ENCODE measurements around the gene MED7.
A peak's percentile ranks its signal among the peaks of the same experiment; 100 is the strongest.

MED7 gene

GRCh38 chr5:157121709-157122108 lies 21.0 kb downstream of the MED7 start:
- no peak overlapping the region for H3K27ac ChIP-seq
- peaks cover 0 to 10% (median 0%) of the 10 kb centered on the region in 10 experiments; a peak in 1 of 20 replicates for H3K4me1 ChIP-seq
- H3K4me3 ChIP-seq, result no peak overlapping the region
- no peak for TF ChIP-seq Cebpa-rat (IDR thresholded peaks at IDR 0.05)
- H3K9me3 ChIP-seq (replicated peaks in 1 of 11), result peaks cover 28 to 43% (median 35%) of the 10 kb centered on the region in 11 experiments
- no peaks in the 10 kb centered on the region for H3K27me3 ChIP-seq
- H3K9ac ChIP-seq, result no peak overlapping the region
- no peaks in the 10 kb centered on the region for H4K20me1 ChIP-seq
- no peak overlapping the region for H3K4me2 ChIP-seq
- peaks cover 0 to 9% (median 0%) of the 10 kb centered on the region in 11 experiments; a peak in 6 of 22 replicates for H3K36me3 ChIP-seq

GRCh38 chr5:157120102-157120501 lies 22.6 kb downstream of the MED7 start:
- Histone ChIP-seq H3K27me3 (no peaks in the 10 kb centered on the region), H3K36me3 (peaks cover 0 to 9% (median 0%) of the 10 kb centered on the region in 11 experiments; a peak in 6 of 22 replicates), H3K4me2 (no peak overlapping the region), H3K4me3 (no peak overlapping the region), H3K27ac (no peak overlapping the region), H3K9me3 (replicated peaks in 1 of 11) (peaks cover 28 to 43% (median 35%) of the 10 kb centered on the region in 11 experiments), H3K4me1 (peaks cover 0 to 17% (median 0%) of the 10 kb centered on the region in 10 experiments; a peak in 3 of 20 replicates), H4K20me1 (no peaks in the 10 kb centered on the region), H3K9ac (no peak overlapping the region)
- TF ChIP-seq Cebpa-rat (IDR thresholded peaks at IDR 0.05), result no peak

GRCh38 chr5:157116483-157116954 lies 26.1 kb downstream of the MED7 start:
- H3K4me2 ChIP-seq, result no peak overlapping the region
- no peak overlapping the region for H3K4me3 ChIP-seq
- TF ChIP-seq Cebpa-rat (IDR thresholded peaks at IDR 0.05), result no peak
- no peaks in the 10 kb centered on the region for H3K27me3 ChIP-seq
- H3K9me3 ChIP-seq (replicated peaks in 1 of 11), result peaks cover 11 to 22% (median 18%) of the 10 kb centered on the region in 11 experiments
- H3K27ac ChIP-seq, result no peak overlapping the region
- no peaks in the 10 kb centered on the region for H4K20me1 ChIP-seq
- peaks cover 0 to 46% (median 0%) of the 10 kb centered on the region in 10 experiments; a peak in 7 of 20 replicates for H3K4me1 ChIP-seq
- peaks cover 0 to 9% (median 0%) of the 10 kb centered on the region in 11 experiments; a peak in 5 of 22 replicates for H3K36me3 ChIP-seq
- no peak overlapping the region for H3K9ac ChIP-seq

GRCh38 chr5:157115502-157115901 lies 27.2 kb downstream of the MED7 start:
- Histone ChIP-seq H3K9me3 (replicated peaks in 1 of 11) (peaks cover 1 to 12% (median 7%) of the 10 kb centered on the region in 11 experiments; a peak in 21 of 22 replicates), H4K20me1 (no peaks in the 10 kb centered on the region), H3K27ac (peak overlapping the region in 1 of 11 experiments; percentile 1; a peak in 1 of 22 replicates), H3K36me3 (peaks cover 0 to under 1% (median 0%) of the 10 kb centered on the region in 11 experiments; a peak in 1 of 22 replicates), H3K4me3 (no peak overlapping the region), H3K27me3 (no peaks in the 10 kb centered on the region), H3K4me1 (peaks cover 0 to 56% (median under 1%) of the 10 kb centered on the region in 10 experiments; a peak in 11 of 20 replicates), H3K9ac (no peak overlapping the region), H3K4me2 (0 out of 22 replicates have a peak overlapping the region, but pooled peaks of 1 of the 11 experiments have one; percentile 9)
- no peak for TF ChIP-seq Cebpa-rat (IDR thresholded peaks at IDR 0.05)

- peaks cover 0 to 7% (median 3%) of the 10 kb centered on the region in 11 experiments; a peak in 12 of 22 replicates for H3K9me3 ChIP-seq (replicated peaks in 1 of 11)
- H3K9ac ChIP-seq, result no peak overlapping the region
- no peaks in the 10 kb centered on the region for H4K20me1 ChIP-seq
- H3K27ac ChIP-seq, result peak overlapping the region in 1 of 11 experiments; percentile 1; a peak in 1 of 22 replicates
- H3K36me3 ChIP-seq, result no peaks in the 10 kb centered on the region
- 0 out of 22 replicates have a peak overlapping the region, but pooled peaks of 1 of the 11 experiments have one; percentile 9 for H3K4me2 ChIP-seq
- H3K4me1 ChIP-seq, result peaks cover 4 to 61% (median 5%) of the 10 kb centered on the region in 10 experiments; a peak in 18 of 20 replicates
- no peaks in the 10 kb centered on the region for H3K27me3 ChIP-seq
- no peak overlapping the region for H3K4me3 ChIP-seq
- TF ChIP-seq Cebpa-rat (IDR thresholded peaks at IDR 0.05), result no peak
Observed at GRCh38 chr5:157115012-157115411, 27.7 kb downstream of the MED7 start.

GRCh38 chr5:157113002-157113401 lies 29.7 kb downstream of the MED7 start:
- Histone ChIP-seq H3K4me3 (no peak overlapping the region), H4K20me1 (no peaks in the 10 kb centered on the region), H3K4me1 (peaks cover 21 to 60% (median 25%) of the 10 kb centered on the region in 10 experiments), H3K4me2 (peak overlapping the region in 3 of 11 experiments; percentile 30 to 39 (median 35); a peak in 6 of 22 replicates), H3K9ac (no peak overlapping the region), H3K27ac (peak overlapping the region in 5 of 11 experiments; percentile 45 to 63 (median 48); a peak in 9 of 22 replicates), H3K36me3 (no peaks in the 10 kb centered on the region), H3K27me3 (no peaks in the 10 kb centered on the region), H3K9me3 (replicated peaks in 1 of 11) (no peaks in the 10 kb centered on the region)
- TF ChIP-seq Cebpa-rat (IDR thresholded peaks at IDR 0.05), result peak in 4 of 11 experiments; percentile 15 to 56 (median 30); a peak in 2 of 22 replicates

- Histone ChIP-seq H3K9ac (peak overlapping the region in 5 of 11 experiments; percentile 60 to 87 (median 81); a peak in 10 of 22 replicates), H3K9me3 (replicated peaks in 1 of 11) (no peaks in the 10 kb centered on the region), H4K20me1 (peaks cover 0 to 9% (median 0%) of the 10 kb centered on the region in 11 experiments; a peak in 2 of 22 replicates), H3K27me3 (no peaks in the 10 kb centered on the region), H3K27ac (peak overlapping the region in 9 of 11 experiments; percentile 45 to 93 (median 81); a peak in 17 of 22 replicates), H3K4me2 (peak overlapping the region; percentile 45 to 96 (median 69); a peak in 21 of 22 replicates), H3K4me3 (peak overlapping the region in 3 of 10 experiments; percentile 67 to 79 (median 72); a peak in 6 of 20 replicates), H3K36me3 (peaks cover 0 to 19% (median 0%) of the 10 kb centered on the region in 11 experiments; a peak in 6 of 22 replicates), H3K4me1 (peaks cover 21 to 71% (median 42%) of the 10 kb centered on the region in 10 experiments)
- TF ChIP-seq Cebpa-rat (IDR thresholded peaks at IDR 0.05), result no peak
Observed at GRCh38 chr5:157109744-157110143, 32.9 kb downstream of the MED7 start.

- Histone ChIP-seq H3K4me1 (peaks cover 21 to 78% (median 42%) of the 10 kb centered on the region in 10 experiments), H3K36me3 (peaks cover 0 to 27% (median 0%) of the 10 kb centered on the region in 11 experiments; a peak in 7 of 22 replicates), H3K9me3 (replicated peaks in 1 of 11) (no peaks in the 10 kb centered on the region), H3K4me3 (peak within 1 kb of the TSS in 5 of 10 experiments; percentile 13 to 79 (median 67); a peak in 9 of 20 replicates), H3K4me2 (peak within 1 kb of the TSS; percentile 45 to 96 (median 69)), H3K27ac (peak within 1 kb of the TSS in 10 of 11 experiments; percentile 26 to 93 (median 74); a peak in 19 of 22 replicates), H4K20me1 (peaks cover 0 to 16% (median 0%) of the 10 kb centered on the region in 11 experiments; a peak in 2 of 22 replicates), H3K27me3 (no peaks in the 10 kb centered on the region), H3K9ac (peak within 1 kb of the TSS in 6 of 11 experiments; percentile 26 to 87 (median 77); a peak in 10 of 22 replicates)
- TF ChIP-seq Cebpa-rat (IDR thresholded peaks at IDR 0.05), result no peak
Observed at GRCh38 chr5:157108976-157109375, 33.7 kb downstream of the MED7 start, which contains the start of gene HAVCR2. Gene HAVCR2 (minus strand): TSS chr5:157109044. CDS start chr5:157108983, 61 bp downstream.

Measured in BLaER1 treated with 17β-estradiol and CSF1 and Interleukin-3, amounts not matched to agents 10 nM and 100 nM (cell line).